GM11168 (cell line): ENCODE data around the gene FARSB.
"Not testable (repeated sequence)": the region's sequence is repeated elsewhere in the genome, so short reads cannot be mapped to it uniquely, and the experiment has no call there.

Source experiments
- in situ Hi-C: fragments of 300-500 bp; cut with MboI; formaldehyde crosslinking; loops from one replicate; pipeline ENCODE4 v1.12.0; 2022; ENCODE audit warnings: low sequenced_read_pairs; ENCODE audit not compliant: unreplicated experiment

The FARSB gene

DNA sequence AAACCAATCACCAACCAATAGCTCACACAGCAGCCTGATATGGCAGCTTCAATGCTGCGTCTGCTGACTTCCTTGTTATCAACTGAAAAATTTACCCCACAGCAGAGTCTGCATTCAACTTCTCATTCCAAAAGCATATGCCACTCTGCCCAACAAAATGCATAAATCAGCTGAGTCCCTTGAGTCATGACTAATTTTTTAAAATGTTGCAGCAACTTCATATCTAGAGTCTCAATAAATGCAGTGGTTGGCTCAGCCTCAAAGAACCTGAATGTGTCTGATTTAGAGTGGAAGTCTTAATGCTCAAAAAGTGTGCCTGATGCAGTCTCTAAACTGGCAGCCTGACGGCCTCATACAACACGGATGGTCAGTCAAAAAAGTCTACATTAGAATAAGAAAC, 46.5 kb downstream of the FARSB start:
- in situ Hi-C loops: no loop called here

DNA sequence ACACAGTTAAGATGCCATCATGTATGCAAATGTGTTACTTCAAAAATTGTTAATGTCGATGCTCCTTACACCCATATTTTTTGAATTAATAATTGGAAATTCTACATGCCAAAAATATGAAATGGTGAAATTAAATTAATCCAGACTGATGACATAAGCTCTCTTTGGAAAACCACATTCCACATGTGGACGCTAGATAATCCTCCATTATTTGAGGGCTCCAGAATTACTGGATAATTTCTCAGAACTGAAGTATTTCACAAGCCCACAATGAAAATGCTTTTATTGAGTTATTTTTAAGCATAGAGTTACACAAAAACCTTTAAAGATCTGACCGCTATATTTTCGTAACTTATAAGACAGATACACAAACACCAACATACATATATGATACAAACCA, 47.8 kb downstream of the FARSB start:
- in situ Hi-C loops: no loop called here

DNA sequence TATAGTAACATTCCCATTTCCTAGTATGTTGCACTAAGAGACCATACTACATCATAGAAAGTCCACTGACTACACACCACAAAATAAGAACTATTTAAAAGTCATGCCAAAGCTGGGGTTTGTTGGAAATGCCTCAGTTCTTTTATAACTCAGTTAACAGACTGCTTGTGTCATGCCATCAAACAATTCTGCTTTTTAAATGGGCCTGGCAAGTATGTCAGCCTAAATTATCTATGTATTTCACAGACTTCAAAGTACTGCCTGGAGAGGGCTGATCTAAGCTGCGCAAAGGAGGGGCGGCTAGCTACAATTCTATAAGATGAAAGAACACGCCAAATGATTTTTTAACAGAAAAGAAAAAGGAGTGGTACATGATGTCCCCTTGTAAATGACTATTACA, 49.6 kb downstream of the FARSB start:
- in situ Hi-C loops: no loop called here

DNA sequence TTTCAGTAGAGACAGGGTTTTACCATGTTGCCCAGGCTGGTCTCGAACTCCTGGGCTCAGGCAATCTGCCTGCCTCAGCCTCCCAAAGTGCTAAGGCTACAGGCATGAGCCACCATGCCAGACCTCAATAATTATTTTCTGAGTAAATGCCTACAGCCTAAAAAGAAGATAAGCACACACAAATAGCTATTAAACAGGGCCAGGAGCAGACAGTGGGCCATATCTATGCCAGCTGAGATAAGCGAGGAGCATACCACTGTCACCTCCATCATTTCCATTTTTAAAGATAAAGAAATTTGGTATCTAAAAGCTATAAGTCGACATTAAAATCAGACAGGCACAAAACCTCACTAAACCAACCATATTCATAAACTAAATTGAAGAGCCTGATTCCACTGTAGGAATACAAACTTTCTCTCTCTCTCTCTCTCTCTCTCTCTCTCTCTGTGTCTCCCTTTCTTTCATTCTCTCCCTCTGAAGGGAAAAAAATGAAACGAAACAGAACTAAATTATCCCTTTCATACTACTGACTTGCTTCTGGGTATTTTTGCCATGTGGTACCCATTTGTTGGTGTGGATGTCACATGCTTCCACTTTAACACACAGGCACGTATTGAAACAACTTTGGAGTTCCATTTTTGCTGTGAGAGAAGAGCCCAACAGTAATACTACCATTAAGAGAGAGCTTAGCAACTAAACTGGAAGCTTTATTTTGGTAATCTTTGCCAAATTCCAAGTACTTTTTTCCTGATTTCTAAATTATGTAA, 51.0 kb downstream of the FARSB start:
- in situ Hi-C loops: no loop called here

DNA sequence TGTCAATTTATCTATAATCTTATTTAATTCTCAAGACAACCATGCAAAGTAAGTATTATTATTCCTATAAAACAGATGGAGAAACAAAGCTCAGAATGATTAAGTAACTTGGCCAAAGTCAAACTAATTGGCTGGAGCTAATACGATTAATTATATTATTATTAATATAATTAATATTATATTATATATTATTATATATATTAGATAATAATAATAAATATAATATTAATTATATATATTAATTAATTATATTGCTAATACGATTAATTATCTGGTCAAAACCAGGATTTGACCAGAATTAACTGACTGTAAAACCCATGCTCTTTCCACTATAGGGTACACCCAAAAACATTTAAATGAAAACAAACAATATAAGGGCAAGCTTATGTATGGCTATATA, 52.4 kb downstream of the FARSB start:
- in situ Hi-C loops: no loop called here

DNA sequence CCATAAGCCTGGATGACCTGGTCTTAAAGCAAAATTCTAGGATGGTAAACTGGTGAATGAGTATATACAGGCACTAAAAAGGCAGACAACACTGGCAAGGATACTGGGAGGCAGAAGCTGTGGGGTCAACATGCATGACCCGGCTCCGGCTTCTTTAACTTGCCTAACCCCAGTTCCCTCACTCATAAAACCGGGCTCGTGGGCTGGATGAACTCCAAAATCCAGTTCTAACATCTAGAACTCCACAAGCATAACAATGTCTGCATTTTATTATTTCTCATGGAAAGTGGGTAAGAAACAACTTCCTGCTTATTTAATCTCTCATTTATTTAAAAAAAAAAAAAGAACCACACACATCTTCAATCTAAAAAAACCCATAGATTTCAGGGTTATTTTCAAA, 57.3 kb downstream of the FARSB start:
- in situ Hi-C loops: no loop called here

DNA sequence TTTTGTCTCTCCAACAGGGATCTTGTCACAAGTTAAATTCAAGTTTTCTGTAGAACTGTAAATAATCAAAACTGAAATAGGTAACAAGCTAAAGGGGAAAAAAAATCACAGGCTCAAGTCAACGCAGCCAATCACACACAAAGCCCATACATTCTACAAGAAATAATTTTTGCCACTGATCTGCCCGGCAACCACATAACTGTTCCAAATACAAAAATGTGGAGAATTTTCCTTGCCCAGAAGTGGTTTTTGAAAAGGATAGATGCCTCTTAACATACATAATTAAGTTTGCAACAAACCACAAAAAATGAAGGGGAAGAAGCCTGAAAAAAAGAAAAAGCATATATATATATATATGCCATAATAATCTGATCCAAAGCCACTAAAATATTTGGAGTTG, 60.3 kb downstream of the FARSB start:
- in situ Hi-C loops: no loop called here

DNA sequence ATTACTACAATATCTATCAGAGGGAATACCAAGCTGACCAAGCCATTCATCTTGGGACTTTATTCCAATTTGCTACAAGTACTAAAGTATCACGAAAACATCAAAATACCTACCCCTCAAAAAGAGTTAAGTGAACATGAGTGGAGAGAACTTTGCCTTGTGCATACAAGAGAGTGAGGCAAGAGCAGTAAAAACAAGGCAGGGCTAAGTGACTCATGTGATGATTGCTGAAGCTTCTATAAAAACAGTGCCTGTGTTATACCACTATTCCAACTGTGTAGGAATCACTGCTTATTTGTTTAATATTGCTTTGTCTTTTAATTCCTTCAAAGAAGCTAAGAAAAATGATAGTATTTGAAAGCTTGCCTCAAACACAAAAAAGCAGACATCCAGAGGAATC, 61.2 kb downstream of the FARSB start:
- in situ Hi-C loops: no loop called here

DNA sequence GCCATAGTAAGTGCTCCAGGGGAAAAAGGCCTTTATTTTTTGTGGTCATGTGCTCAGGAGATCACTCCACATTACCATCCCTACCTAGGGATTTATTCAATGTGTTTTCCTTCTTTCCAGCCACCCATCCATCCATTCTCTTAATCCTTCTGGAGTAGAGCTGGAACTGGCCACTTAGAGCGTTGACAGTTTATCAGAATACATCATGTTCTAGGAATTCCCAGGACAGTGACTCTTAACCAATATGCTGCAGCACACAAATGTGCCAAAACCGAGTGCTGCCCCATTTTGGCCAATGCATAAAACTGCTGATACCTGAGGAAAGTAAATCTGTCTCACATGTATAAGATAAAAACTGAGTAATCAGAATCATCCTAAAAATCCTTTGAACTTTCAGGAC, 63.7 kb downstream of the FARSB start:
- in situ Hi-C loops: no loop called here

DNA sequence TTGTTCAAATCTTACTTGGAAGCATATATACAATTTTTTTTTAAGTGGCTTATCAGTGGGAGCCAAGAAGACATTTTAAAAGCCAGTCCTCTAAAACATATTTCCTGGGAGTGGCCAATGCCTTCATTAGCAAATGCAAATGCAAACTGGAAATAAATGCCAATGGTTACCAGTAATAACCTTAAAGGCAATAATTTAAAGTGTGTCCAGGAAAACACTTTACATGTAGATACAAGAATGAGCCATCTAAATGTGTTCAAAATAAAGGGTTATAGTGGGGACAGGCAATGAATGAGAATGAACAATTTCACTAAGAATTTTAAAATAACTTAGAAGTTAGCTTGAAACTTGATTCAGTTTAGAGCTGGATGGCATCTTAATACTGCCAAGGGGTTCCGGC, 64.2 kb downstream of the FARSB start:
- in situ Hi-C loops: no loop called here

DNA sequence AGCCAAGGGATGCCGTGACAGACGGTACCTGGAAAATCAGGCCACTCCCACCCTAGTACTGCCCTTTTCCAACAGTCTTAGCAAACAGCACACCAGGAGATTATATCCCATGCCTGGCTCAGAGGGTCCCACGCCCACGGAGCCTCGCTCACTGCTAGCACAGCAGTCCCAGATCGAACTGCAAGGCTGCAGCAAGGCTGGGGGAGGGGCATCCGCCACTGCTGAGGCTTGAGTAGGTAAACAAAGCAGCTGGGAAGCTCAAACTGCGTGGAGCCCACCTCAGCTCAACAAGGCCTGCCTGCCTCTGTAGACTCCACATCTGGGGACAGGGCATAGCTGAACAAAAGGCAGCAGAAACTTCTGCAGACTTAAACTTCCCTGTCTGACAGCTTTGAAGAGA, 71.3 kb downstream of the FARSB start:
- in situ Hi-C loops: not testable (repeated sequence)

DNA sequence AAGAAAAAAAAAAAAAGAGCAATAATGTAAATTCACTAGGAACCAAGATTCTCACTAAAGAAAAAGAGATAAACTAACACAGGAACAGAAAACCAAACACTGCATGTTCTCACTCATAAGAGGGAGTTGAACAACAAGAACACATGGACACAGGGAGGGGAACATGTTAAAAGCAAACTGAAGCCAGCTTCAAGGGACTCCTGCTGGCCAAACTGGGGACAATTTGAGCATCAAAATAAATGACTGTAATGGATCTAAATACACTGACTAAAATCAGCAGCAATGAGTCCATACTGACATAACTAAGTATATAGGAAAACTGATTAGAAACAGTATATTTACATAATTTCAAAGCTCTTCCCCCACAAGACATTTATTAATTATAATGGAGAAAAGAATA, 73.0 kb downstream of the FARSB start:
- in situ Hi-C loops: no loop called here

DNA sequence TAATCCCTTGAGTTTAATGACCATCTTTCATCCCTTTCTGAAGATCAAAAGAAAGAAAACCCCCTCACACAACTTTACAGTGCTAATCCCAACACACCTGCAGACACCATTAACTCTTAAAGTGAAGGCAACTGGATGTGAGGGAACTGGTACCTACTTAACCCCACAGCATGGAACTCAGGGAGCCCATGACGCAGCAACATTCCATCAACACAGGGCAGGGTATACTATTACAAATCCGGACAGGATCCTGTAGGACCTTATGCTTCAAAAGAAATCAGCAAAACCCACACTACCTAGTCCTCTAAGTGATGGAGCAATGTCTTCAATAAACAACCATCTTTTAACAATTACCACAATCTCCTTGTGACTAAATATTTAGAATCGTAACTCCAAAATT, 78.6 kb downstream of the FARSB start:
- in situ Hi-C loops: no loop called here

DNA sequence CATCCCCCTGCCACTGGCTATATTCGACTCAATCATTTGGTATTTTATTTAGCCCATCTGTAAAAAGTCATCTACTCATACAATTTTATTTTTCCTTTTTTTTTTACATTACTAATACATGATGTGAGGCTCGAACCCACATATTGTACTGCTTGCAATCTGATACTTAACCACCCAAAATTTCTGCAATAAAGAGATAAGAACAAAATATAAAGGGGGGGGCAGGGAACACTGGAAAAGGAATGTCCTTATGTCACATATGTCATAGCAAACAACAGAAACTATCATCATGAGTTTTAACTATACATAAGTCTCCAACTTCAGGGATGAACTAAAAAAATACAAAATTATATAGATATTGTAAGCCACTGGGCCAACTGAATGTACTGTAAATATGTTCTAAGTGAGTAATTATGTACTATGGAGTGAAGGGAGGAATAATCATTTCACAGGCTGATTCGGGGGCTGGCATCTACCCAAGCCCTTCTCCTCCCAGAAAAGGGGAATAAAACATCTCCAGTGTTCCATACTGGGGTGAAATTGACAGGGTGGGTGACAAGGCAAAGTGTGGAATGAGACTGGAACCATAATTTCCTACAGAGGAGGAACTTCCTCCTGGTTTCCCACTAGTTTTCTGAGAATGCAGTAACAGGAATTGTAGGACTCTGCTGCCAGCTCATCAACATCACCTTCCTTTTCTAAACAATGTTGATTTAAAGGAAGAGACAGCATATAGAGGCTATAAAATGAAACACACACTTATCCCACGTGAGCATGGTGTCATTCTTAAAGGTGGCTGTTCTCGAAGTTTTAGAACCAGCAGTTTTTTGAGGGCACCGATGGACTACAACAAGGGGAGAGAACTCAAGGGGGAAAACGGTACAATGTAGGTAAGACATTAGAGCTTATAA, 79.5 kb downstream of the FARSB start:
- in situ Hi-C loops: no loop called here

DNA sequence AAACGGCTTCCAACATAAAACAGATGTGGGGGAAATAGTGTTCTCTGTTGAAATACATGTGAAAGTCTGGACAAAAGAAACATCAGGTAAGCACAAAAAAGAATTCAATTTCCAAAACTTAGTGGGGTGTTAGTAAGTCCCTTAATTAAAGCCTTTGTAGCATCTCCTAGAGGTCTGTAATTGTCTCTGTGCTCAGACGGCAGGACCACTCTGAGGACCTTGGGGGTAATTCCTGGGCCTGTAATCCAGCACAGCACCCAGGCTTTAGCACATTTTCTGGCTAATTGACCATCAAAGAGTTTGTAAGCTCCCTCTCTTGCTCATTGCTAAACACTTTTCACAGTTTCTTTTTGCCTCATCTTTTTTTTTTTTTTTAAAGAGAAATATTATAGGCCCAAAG, 80.3 kb downstream of the FARSB start:
- in situ Hi-C loops: no loop called here

DNA sequence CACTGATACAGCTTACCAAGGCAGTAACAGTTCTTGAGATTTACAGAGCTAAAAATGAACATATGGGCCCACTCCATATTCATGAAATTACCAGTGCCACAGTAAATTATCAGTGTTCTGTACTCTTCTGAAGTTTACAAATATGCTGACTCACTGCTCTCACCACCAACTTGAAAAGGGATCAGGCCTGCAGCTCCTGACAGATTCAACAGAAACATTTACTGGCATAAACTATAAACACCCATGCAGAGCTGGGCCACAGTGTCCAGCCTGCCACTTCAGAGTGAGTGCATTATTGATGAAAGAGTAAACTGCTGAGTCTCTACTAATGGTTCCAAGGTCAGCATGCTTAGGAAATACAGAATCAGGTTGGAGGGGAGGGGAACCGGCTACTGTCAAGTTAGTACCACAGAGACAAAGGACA, 83.1 kb downstream of the FARSB start:
- in situ Hi-C loops: loop anchor here (5.0 to 25.0 kb wide), 2 partner anchors 250 to 510 kb away; a partner anchor contains a TSS

DNA sequence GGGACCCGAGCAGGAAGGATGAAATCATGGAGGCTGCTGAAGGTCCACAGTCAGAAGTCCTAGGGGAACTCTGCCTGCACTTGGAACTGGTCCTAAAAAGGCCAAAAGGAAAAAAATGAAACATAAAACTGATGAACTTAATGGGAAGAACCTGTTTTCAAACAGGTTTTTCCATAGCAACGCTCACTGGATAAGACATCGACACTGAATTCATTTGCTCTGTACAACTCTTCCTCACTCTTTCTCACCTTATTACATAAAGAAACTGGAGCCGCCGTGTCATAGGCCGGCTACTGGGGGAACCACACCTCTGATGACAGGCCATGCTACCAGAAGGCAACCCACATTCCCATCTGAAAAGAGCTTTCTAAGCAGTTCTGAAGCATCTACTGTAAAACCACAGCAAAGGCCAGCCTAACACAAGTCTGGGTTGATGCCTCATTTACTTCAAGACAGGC, 83.6 kb downstream of the FARSB start:
- in situ Hi-C loops: loop anchor here (5.0 to 25.0 kb wide), 2 partner anchors 250 to 510 kb away; a partner anchor contains a TSS

DNA sequence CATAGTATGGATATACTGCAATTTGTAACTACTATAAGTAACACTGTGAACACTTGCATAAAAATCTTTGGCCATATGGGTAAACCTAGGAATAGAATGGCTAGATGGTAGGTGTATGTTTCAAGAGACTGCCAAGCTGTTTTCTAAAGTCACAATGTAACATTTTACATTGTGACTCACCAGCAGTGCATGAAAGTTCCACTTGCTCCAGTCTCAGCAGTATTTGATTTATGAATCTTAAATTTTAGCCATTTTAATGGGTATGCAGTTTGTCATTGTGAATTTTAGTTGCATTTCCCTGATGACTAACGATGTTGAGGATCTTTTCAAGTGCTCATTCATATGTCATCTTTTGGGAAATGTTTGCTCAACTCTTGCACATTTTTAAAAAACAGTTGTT, 86.1 kb downstream of the FARSB start:
- in situ Hi-C loops: loop anchor here (5.0 to 25.0 kb wide), 2 partner anchors 248 to 508 kb away; a partner anchor contains a TSS

DNA sequence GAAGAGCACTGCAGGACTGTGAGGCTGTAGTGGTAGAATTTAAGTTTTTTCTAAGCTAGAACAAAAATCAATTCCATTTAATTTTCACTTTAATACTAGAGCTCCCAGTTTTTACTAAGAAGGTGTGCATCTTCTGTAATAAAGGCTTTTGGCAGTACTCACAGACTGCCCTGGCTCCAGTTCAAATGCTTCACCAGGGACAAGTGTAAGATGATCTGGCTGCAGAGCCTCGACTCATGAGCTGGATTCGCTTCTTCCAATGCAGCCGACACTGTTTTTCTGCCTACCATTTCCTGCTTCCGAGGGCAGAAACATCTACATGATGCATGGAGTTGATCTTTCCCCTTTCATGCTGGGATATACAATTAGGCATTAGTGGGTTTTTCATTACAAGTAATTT, 87.0 kb downstream of the FARSB start:
- in situ Hi-C loops: loop anchor here (25.0 kb wide), 1 partner anchor 507 kb away; no protein-coding TSS in a partner anchor

DNA sequence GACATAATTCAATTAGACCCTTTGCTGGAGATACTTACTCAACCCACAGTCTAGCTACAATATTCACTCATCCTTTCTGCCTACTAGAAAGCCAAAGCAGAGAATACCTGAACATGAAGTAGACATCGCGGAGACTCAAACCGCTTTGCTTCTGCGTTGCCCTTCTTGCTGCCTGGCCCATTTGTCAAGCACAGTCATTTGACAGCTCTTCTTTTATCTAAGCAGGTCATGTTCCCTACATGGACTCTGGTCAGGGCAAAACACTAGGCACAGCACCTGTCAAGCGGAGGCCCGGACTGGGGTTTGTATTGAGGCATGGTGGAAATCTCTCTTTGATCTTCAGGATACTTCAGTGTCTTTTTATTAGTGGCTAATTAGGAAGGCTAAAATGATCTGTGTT, 89.7 kb downstream of the FARSB start:
- in situ Hi-C loops: loop anchor here (25.0 kb wide), 1 partner anchor 504 kb away; no protein-coding TSS in a partner anchor

DNA sequence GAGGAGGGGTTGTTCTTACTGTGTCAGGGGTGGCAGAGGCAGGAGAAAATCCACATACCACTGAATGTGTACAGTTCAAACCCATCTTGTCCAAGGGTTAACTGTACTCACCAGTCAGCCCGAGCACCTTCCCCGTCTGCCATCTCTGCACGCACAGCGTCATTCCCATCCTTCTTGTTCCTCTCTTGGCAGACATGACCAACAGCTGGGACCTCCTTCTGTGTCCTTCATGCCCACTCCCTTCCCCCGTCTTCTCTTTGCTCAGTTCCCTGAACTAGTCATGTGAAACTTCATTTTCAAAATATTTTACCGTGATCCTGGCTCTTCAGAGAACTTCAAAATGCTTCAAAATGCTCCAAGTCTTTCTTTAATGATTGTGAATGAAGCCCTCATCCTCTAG, 92.0 kb downstream of the FARSB start:
- in situ Hi-C loops: loop anchor here (25.0 kb wide), 1 partner anchor 502 kb away; no protein-coding TSS in a partner anchor
